ENCODE results near the gene CHRNA3. TPM values are rescaled to one million over a fixed set of nuclear protein-coding genes. Genes with fewer than 3 reads are reported as not detected.
"Not testable (repeated sequence)": the region's sequence is repeated elsewhere in the genome, so short reads cannot be mapped to it uniquely, and the experiment has no call there.

The CHRNA3 gene
- total RNA-seq, 1 donor from 2014 or later, result not detected

- Mint-ChIP-seq H3K36me3 (ENCODE audit: low read depth) (no peaks in the 10 kb centered on the region), H3K4me3 (ENCODE audit: low read depth) (no peak overlapping the region), H3K27me3 (ENCODE audit: low read depth) (peaks cover 46% of the 10 kb centered on the region), H3K9me3 (no peaks in the 10 kb centered on the region), H3K27ac (no peak overlapping the region), H3K4me1 (ENCODE audit: low read depth) (peaks cover 3% of the 10 kb centered on the region)
- intact Hi-C loops (cut with micrococcal nuclease), result loop anchor here (2.0 kb wide), 1 partner anchor 132 kb away; no protein-coding TSS in a partner anchor
- DNase-seq (ENCODE audit: low spot score), result no peak
Observed at GRCh38 chr15:78619022-78619950, 1.5 kb downstream of the CHRNA3 start.

DNA sequence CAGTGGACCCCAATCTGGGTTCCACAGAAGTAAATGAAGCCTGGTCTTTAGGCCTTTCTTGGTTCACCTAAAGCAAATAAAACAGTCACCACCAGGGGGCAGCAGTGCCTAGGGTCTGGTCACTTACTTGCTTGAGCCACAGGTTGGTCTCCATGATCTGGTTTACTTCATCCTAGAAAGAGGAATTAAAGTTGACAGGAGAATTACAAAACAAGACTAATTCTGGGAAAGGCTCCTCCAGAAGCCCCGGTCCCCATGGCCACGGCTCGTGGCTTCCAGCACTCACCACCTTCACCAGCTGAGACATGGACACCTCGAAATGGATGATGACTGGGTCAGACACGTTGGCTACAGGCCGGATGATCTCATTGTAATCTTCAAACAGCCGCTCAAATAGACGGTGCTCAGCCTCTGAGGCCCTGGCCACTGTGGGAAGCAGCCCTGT is 2.3 kb downstream of the CHRNA3 start:
- Mint-ChIP-seq H3K36me3 (ENCODE audit: low read depth) (no peaks in the 10 kb centered on the region), H3K4me3 (ENCODE audit: low read depth) (no peak overlapping the region), H3K9me3 (no peaks in the 10 kb centered on the region), H3K27ac (no peak overlapping the region), H3K27me3 (ENCODE audit: low read depth) (peaks cover 43% of the 10 kb centered on the region), H3K4me1 (ENCODE audit: low read depth) (peaks cover 3% of the 10 kb centered on the region)
- DNase-seq (ENCODE audit: low spot score), result peak; percentile 53
- intact Hi-C loops (cut with micrococcal nuclease), result loop anchor here (1.0 to 2.0 kb wide), 2 partner anchors 91 to 132 kb away; no protein-coding TSS in a partner anchor

- intact Hi-C loops (cut with micrococcal nuclease), result loop anchor here (1.0 to 2.0 kb wide), 2 partner anchors 91 to 133 kb away; no protein-coding TSS in a partner anchor
- Mint-ChIP-seq H3K9me3 (no peaks in the 10 kb centered on the region), H3K27ac (no peak overlapping the region), H3K27me3 (ENCODE audit: low read depth) (peaks cover 39% of the 10 kb centered on the region), H3K36me3 (ENCODE audit: low read depth) (no peaks in the 10 kb centered on the region), H3K4me1 (ENCODE audit: low read depth) (peaks cover 3% of the 10 kb centered on the region), H3K4me3 (ENCODE audit: low read depth) (no peak overlapping the region)
- DNase-seq (ENCODE audit: low spot score), result no peak
Observed at GRCh38 chr15:78618064-78618463, 2.7 kb downstream of the CHRNA3 start.

GRCh38 chr15:78617516-78617915 is 3.3 kb downstream of the CHRNA3 start:
- Mint-ChIP-seq H3K27ac (no peak overlapping the region), H3K36me3 (ENCODE audit: low read depth) (no peaks in the 10 kb centered on the region), H3K27me3 (ENCODE audit: low read depth) (peaks cover 35% of the 10 kb centered on the region), H3K9me3 (no peaks in the 10 kb centered on the region), H3K4me3 (ENCODE audit: low read depth) (no peak overlapping the region), H3K4me1 (ENCODE audit: low read depth) (peaks cover 3% of the 10 kb centered on the region)
- DNase-seq (ENCODE audit: low spot score), result no peak
- intact Hi-C loops (cut with micrococcal nuclease), result no loop called here

DNA sequence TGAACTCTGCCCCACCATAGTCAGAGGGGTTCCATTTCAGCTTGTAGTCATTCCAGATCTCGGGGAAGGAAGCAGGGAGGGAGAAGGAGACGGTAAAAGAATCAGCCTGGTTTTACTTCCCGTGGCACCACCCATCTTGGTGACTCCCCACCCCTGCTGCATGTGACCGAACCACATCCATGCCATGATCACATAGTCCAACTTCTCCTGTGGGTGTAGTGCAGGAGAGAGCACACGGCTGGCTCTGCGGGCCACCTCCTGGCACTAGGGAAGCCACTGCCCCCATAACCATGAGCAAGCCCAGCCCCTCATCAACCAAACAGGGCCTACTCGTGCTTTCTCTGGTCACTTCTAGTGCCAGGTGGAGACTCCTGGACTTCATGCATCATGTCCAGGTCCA is 3.7 kb downstream of the CHRNA3 start:
- no peak overlapping the region for H3K4me3 Mint-ChIP-seq (ENCODE audit: low read depth)
- H3K9me3 Mint-ChIP-seq, result no peaks in the 10 kb centered on the region
- H3K4me1 Mint-ChIP-seq (ENCODE audit: low read depth), result peaks cover 3% of the 10 kb centered on the region
- H3K27ac Mint-ChIP-seq, result no peak overlapping the region
- H3K36me3 Mint-ChIP-seq (ENCODE audit: low read depth), result no peaks in the 10 kb centered on the region
- DNase-seq (ENCODE audit: low spot score), result no peak
- intact Hi-C loops (cut with micrococcal nuclease), result no loop called here
- peaks cover 31% of the 10 kb centered on the region for H3K27me3 Mint-ChIP-seq (ENCODE audit: low read depth)

GRCh38 chr15:78616506-78616905 is 4.3 kb downstream of the CHRNA3 start:
- no peak for DNase-seq (ENCODE audit: low spot score)
- peaks cover 25% of the 10 kb centered on the region for H3K27me3 Mint-ChIP-seq (ENCODE audit: low read depth)
- H3K27ac Mint-ChIP-seq, result no peak overlapping the region
- no peak overlapping the region for H3K4me3 Mint-ChIP-seq (ENCODE audit: low read depth)
- H3K36me3 Mint-ChIP-seq (ENCODE audit: low read depth), result no peaks in the 10 kb centered on the region
- intact Hi-C loops (cut with micrococcal nuclease), result no loop called here
- no peaks in the 10 kb centered on the region for H3K9me3 Mint-ChIP-seq
- H3K4me1 Mint-ChIP-seq (ENCODE audit: low read depth), result peaks cover 1% of the 10 kb centered on the region

DNA sequence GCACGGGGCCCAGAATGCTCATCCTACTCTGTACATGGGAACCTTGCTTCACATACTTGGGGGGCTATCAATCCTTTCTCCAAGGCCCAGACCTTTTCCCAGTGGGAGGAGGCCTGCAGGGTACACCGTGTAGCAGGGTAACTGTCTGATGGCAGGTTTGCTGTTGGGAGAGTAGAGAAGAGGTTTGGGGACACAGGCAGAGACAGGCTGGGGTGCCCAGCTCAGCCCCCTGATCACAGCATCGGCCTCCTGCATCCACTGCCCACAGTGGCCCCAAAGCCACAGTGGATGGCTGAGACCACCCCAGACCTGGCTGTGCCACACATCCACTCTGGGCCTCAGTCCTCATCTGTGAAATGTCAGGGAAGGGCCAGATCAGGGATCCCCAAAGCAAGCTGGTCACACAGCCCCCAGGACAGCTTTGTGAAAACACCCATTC is 5.6 kb downstream of the CHRNA3 start:
- no peaks in the 10 kb centered on the region for H3K36me3 Mint-ChIP-seq (ENCODE audit: low read depth)
- intact Hi-C loops (cut with micrococcal nuclease), result no loop called here
- peaks cover 22% of the 10 kb centered on the region for H3K27me3 Mint-ChIP-seq (ENCODE audit: low read depth)
- no peaks in the 10 kb centered on the region for H3K9me3 Mint-ChIP-seq
- no peak overlapping the region for H3K4me3 Mint-ChIP-seq (ENCODE audit: low read depth)
- no peak overlapping the region for H3K27ac Mint-ChIP-seq
- no peak for DNase-seq (ENCODE audit: low spot score)
- no peaks in the 10 kb centered on the region for H3K4me1 Mint-ChIP-seq (ENCODE audit: low read depth)

- Mint-ChIP-seq H3K4me1 (ENCODE audit: low read depth) (no peaks in the 10 kb centered on the region), H3K36me3 (ENCODE audit: low read depth) (no peaks in the 10 kb centered on the region), H3K4me3 (ENCODE audit: low read depth) (no peak overlapping the region), H3K27me3 (ENCODE audit: low read depth) (peaks cover 17% of the 10 kb centered on the region), H3K9me3 (no peaks in the 10 kb centered on the region), H3K27ac (no peak overlapping the region)
- intact Hi-C loops (cut with micrococcal nuclease), result no loop called here
- DNase-seq (ENCODE audit: low spot score), result no peak
Observed at GRCh38 chr15:78614021-78614420, 6.8 kb downstream of the CHRNA3 start.

GRCh38 chr15:78609551-78609950 is 11.2 kb downstream of the CHRNA3 start:
- DNase-seq (ENCODE audit: low spot score); H3K4me1 Mint-ChIP-seq (ENCODE audit: low read depth); H3K9me3 Mint-ChIP-seq; H3K27me3 Mint-ChIP-seq (ENCODE audit: low read depth); H3K27ac Mint-ChIP-seq; H3K4me3 Mint-ChIP-seq (ENCODE audit: low read depth); intact Hi-C loops (cut with micrococcal nuclease); H3K36me3 Mint-ChIP-seq (ENCODE audit: low read depth): not testable (repeated sequence)

- H3K27ac Mint-ChIP-seq, result no peak overlapping the region
Observed at GRCh38 chr15:78605680-78606079, 15.1 kb downstream of the CHRNA3 start.

DNA sequence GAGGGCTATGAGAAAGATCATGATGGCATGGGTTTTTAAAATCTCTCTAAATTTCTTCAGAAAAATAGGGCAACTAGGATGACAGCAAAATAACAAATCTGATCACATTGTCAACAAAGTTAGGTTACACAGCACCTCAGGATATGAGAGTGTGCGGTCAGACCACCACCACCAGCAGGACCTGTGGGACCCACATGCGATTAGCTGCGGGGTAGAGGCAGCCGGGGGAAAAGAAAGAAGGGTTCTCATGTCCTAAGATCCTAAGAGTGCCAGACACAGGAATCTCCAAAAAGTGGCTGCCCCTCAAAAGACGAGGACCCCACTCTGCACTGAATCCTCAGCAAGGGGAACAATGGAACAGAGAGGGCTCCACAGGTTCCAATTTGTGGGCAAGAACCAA is 15.6 kb downstream of the CHRNA3 start:
- Mint-ChIP-seq H3K36me3 (ENCODE audit: low read depth) (no peaks in the 10 kb centered on the region), H3K9me3 (no peaks in the 10 kb centered on the region), H3K27me3 (ENCODE audit: low read depth) (peaks cover 3% of the 10 kb centered on the region), H3K4me3 (ENCODE audit: low read depth) (no peak overlapping the region), H3K4me1 (ENCODE audit: low read depth) (no peaks in the 10 kb centered on the region), H3K27ac (no peak overlapping the region)
- no peak for DNase-seq (ENCODE audit: low spot score)
- intact Hi-C loops (cut with micrococcal nuclease), result no loop called here

More at GRCh38 chr15:78605680-78606079, 15.1 kb downstream of the CHRNA3 start:
- H3K4me1 Mint-ChIP-seq (ENCODE audit: low read depth), result no peaks in the 10 kb centered on the region
- intact Hi-C loops (cut with micrococcal nuclease), result no loop called here
- H3K36me3 Mint-ChIP-seq (ENCODE audit: low read depth), result no peaks in the 10 kb centered on the region
- DNase-seq (ENCODE audit: low spot score), result no peak
- H3K27me3 Mint-ChIP-seq (ENCODE audit: low read depth), result peaks cover 5% of the 10 kb centered on the region
- no peak overlapping the region for H3K4me3 Mint-ChIP-seq (ENCODE audit: low read depth)
- no peaks in the 10 kb centered on the region for H3K9me3 Mint-ChIP-seq

GRCh38 chr15:78604420-78604819 is 16.4 kb downstream of the CHRNA3 start:
- H3K27ac Mint-ChIP-seq, result no peak overlapping the region
- intact Hi-C loops (cut with micrococcal nuclease), result no loop called here

DNA sequence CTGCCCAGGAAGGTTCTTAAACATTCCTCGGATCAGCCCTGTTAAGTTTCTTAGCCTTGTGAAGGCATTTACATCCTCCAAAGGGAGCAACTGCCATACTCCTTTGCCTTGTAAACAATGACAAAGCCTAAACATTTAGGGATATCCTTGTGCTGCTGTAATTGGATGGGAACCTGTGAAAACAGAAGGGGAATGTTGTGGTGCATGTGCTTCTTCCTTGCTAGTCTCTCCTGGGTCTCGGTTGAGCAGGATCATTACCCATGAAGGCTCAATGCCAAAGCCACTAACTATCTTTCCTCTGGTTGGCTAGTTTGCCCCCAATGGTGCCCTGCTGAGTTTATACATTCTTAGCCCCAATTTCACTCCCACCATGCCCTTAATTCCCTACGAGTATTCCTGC is 17.3 kb downstream of the CHRNA3 start:
- Mint-ChIP-seq H3K27me3 (ENCODE audit: low read depth) (no peaks in the 10 kb centered on the region), H3K36me3 (ENCODE audit: low read depth) (no peaks in the 10 kb centered on the region), H3K9me3 (no peaks in the 10 kb centered on the region), H3K27ac (no peak overlapping the region), H3K4me1 (ENCODE audit: low read depth) (no peaks in the 10 kb centered on the region), H3K4me3 (ENCODE audit: low read depth) (no peak overlapping the region)
- no peak for DNase-seq (ENCODE audit: low spot score)
- intact Hi-C loops (cut with micrococcal nuclease), result no loop called here

More at GRCh38 chr15:78604420-78604819, 16.4 kb downstream of the CHRNA3 start:
- no peaks in the 10 kb centered on the region for H3K36me3 Mint-ChIP-seq (ENCODE audit: low read depth)
- no peak overlapping the region for H3K4me3 Mint-ChIP-seq (ENCODE audit: low read depth)
- H3K4me1 Mint-ChIP-seq (ENCODE audit: low read depth), result no peaks in the 10 kb centered on the region
- no peaks in the 10 kb centered on the region for H3K9me3 Mint-ChIP-seq
- no peaks in the 10 kb centered on the region for H3K27me3 Mint-ChIP-seq (ENCODE audit: low read depth)
- DNase-seq (ENCODE audit: low spot score), result no peak

All from activated T-helper 2 cell treated with anti-CD3 and anti-CD28 coated beads, Interferon-gamma antibody, Interleukin-2, Interleukin-4, amounts not matched to agents 10 μg/mL and 5 μg/mL and 100 μg/mL, durations not matched to agents 14 hours and 24 hours and 36 hours (primary cell).